H9 (cell line): ENCODE data around the gene MARVELD2. TPM values are rescaled to one million over a fixed set of nuclear protein-coding genes. Genes with fewer than 3 reads are reported as not detected.

Source experiments
- DNase-seq: peaks from one replicate; pipeline ENCODE4 v3.0.0-alpha.2; 2017
- H2AFZ ChIP-seq: one replicate; pipeline ENCODE4 v1.6.1; 2013; ENCODE audit warnings: mild to moderate bottlenecking, low read length, control low read depth, moderate library complexity
- H2AK5ac ChIP-seq: 2 replicates; pipeline ENCODE4 v1.6.1; 2013; ENCODE audit warnings: low read length, control low read depth, mixed read lengths; ENCODE audit not compliant: insufficient read length
- H2BK120ac ChIP-seq: one replicate; pipeline ENCODE4 v1.6.1; 2013; ENCODE audit warnings: low read depth, mild to moderate bottlenecking, low read length, control low read depth, inconsistent platforms; ENCODE audit not compliant: poor library complexity, severe bottlenecking
- H2BK12ac ChIP-seq: 2 replicates; pipeline ENCODE4 v1.6.1; 2013; ENCODE audit warnings: low read length, control low read depth, mixed read lengths, low read depth; ENCODE audit not compliant: insufficient read length
- H2BK15ac ChIP-seq: 2 replicates; pipeline ENCODE4 v1.6.1; 2013; ENCODE audit warnings: low read depth, low read length, control low read depth
- H2BK20ac ChIP-seq: one replicate; pipeline ENCODE4 v1.6.1; 2013; ENCODE audit warnings: low read depth, mild to moderate bottlenecking, low read length, control low read depth, inconsistent platforms; ENCODE audit not compliant: poor library complexity, severe bottlenecking
- H2BK5ac ChIP-seq: 2 replicates; pipeline ENCODE4 v1.6.1; 2013; ENCODE audit warnings: low read length, control low read depth, mixed read lengths; ENCODE audit not compliant: insufficient read length
- H3K14ac ChIP-seq: 2 replicates; pipeline ENCODE4 v1.6.1; 2013; ENCODE audit warnings: low read length, control low read depth; ENCODE audit not compliant: insufficient read depth
- H3K18ac ChIP-seq: 2 replicates; pipeline ENCODE4 v1.6.1; 2013; ENCODE audit warnings: low read depth, mild to moderate bottlenecking, mixed read lengths, low read length, control low read depth; ENCODE audit not compliant: insufficient read length
- H3K23ac ChIP-seq: 2 replicates; pipeline ENCODE4 v1.6.1; 2013; ENCODE audit warnings: low read length, control low read depth, mixed read lengths, low read depth; ENCODE audit not compliant: insufficient read length
- H3K23me2 ChIP-seq: 2 replicates; pipeline ENCODE4 v1.6.1; 2013; ENCODE audit warnings: low read depth, mild to moderate bottlenecking, mixed read lengths, low read length, control low read depth; ENCODE audit not compliant: insufficient read length, poor library complexity, severe bottlenecking
- H3K27ac ChIP-seq: 2 replicates; pipeline ENCODE4 v1.5.1; 2013; ENCODE audit warnings: low read length, control low read depth, mixed read lengths, low read depth; ENCODE audit not compliant: insufficient read length
- H3K27me3 ChIP-seq: 2 replicates; pipeline ENCODE4 v1.6.1; 2013; ENCODE audit warnings: low read length, control low read depth, inconsistent platforms; ENCODE audit not compliant: insufficient read depth
- H3K4ac ChIP-seq: 2 replicates; pipeline ENCODE4 v1.6.1; 2013; ENCODE audit warnings: low read depth, mild to moderate bottlenecking, control low read depth, inconsistent platforms, low read length, moderate library complexity
- H3K4me1 ChIP-seq: 2 replicates; pipeline ENCODE4 v1.6.1; 2013; ENCODE audit warnings: low read length, control low read depth, inconsistent platforms; ENCODE audit not compliant: insufficient read depth
- H3K4me2 ChIP-seq: 2 replicates; pipeline ENCODE4 v1.6.1; 2013; ENCODE audit warnings: low read length, control low read depth, mixed read lengths; ENCODE audit not compliant: insufficient read length, insufficient read depth
- H3K56ac ChIP-seq: 2 replicates; pipeline ENCODE4 v1.6.1; 2013; ENCODE audit warnings: low read depth, mild to moderate bottlenecking, mixed read lengths, low read length, control low read depth; ENCODE audit not compliant: insufficient read length
- H3K79me1 ChIP-seq: 2 replicates; pipeline ENCODE4 v1.6.1; 2013; ENCODE audit warnings: low read depth, mild to moderate bottlenecking, moderate library complexity, low read length, control low read depth, inconsistent platforms; ENCODE audit not compliant: insufficient read depth, poor library complexity, severe bottlenecking
- H3K79me2 ChIP-seq: 2 replicates; pipeline ENCODE4 v1.6.1; 2013; ENCODE audit warnings: low read length, control low read depth, inconsistent platforms; ENCODE audit not compliant: insufficient read depth
- H3K9ac ChIP-seq: 2 replicates; pipeline ENCODE4 v1.6.1; 2013; ENCODE audit warnings: low read length, control low read depth, mixed read lengths; ENCODE audit not compliant: insufficient read length; ENCODE audit errors: extremely low read depth
- H3K9me3 ChIP-seq: one replicate; pipeline ENCODE4 v1.6.1; 2013; ENCODE audit warnings: low read depth, low read length, inconsistent platforms; ENCODE audit not compliant: control insufficient read depth
- H3T11ph ChIP-seq: one replicate; pipeline ENCODE4 v1.6.1; 2013; ENCODE audit warnings: mild to moderate bottlenecking, low read length, control low read depth, inconsistent platforms
- H4K20me1 ChIP-seq: one replicate; pipeline ENCODE4 v1.6.1; 2013; ENCODE audit not compliant: control insufficient read depth, insufficient read length, insufficient read depth
- H4K5ac ChIP-seq: 2 replicates; pipeline ENCODE4 v1.6.1; 2013; ENCODE audit warnings: low read depth, mild to moderate bottlenecking, mixed read lengths, low read length, control low read depth; ENCODE audit not compliant: insufficient read length
- H4K8ac ChIP-seq: replicated peaks from 2 replicates; pipeline ENCODE4 v1.6.1; 2013; ENCODE audit warnings: low read length, control low read depth, mixed read lengths, low read depth; ENCODE audit not compliant: insufficient read length
- H4K91ac ChIP-seq: 2 replicates; pipeline ENCODE4 v1.6.1; 2013; ENCODE audit warnings: low read depth, mild to moderate bottlenecking, moderate library complexity, mixed read lengths, low read length, control low read depth; ENCODE audit not compliant: insufficient read length
- H3K27ac Mint-ChIP-seq, 3 experiments: 2 replicates in 2 of 3; 3 replicates in 1 of 3; pipeline ENCODE4 v1.8.0; 2020 to 2021; ENCODE audit warnings: mixed read lengths in 3 of 3, mild to moderate bottlenecking in 1 of 3, moderate library complexity in 1 of 3
- H3K27me3 Mint-ChIP-seq: 2 replicates; pipeline ENCODE4 v1.8.0; 2021; ENCODE audit warnings: low read depth, mild to moderate bottlenecking, moderate library complexity, mixed read lengths
- H3K36me3 Mint-ChIP-seq, 3 experiments: 2 replicates in 2 of 3; 3 replicates in 1 of 3; pipeline ENCODE4 v1.8.0; 2020 to 2021; ENCODE audit warnings: low read depth in 3 of 3, mixed read lengths in 3 of 3; ENCODE audit not compliant: insufficient read depth in 1 of 3
- H3K4me1 Mint-ChIP-seq, 2 experiments: 2 replicates each; pipeline ENCODE4 v1.8.0; 2020; ENCODE audit warnings: mixed read lengths in 2 of 2
- H3K4me3 Mint-ChIP-seq, 2 experiments: 2 replicates in 1 of 2; 3 replicates in 1 of 2; pipeline ENCODE4 v1.8.0; 2020 to 2021; ENCODE audit warnings: mild to moderate bottlenecking in 2 of 2, mixed read lengths in 2 of 2, moderate library complexity in 1 of 2
- H3K9me3 Mint-ChIP-seq, 2 experiments: 2 replicates in 1 of 2; 3 replicates in 1 of 2; pipeline ENCODE4 v1.8.0; 2020; ENCODE audit warnings: mild to moderate bottlenecking in 2 of 2, mixed read lengths in 2 of 2, moderate library complexity in 1 of 2
- CTCF ChIP-seq: fragments of 200-600 bp; sonication (generic); conservative IDR thresholded peaks from 3 replicates; pipeline ENCODE4 v1.8.0; 2021; ENCODE audit warnings: antibody characterized with exemption, mild to moderate bottlenecking
- WGBS: extraction: QIAGEN DNeasy Blood & Tissue Kit; methylation state at CpG from one replicate; pipeline ENCODE4 v1.1.7; 2013; ENCODE audit warnings: missing lambda C conversion rate, low lambda C conversion rate, mixed read lengths; ENCODE audit not compliant: insufficient read length; ENCODE audit errors: extremely low coverage; 5-methylcytosine and 5-hydroxymethylcytosine counted together
- total RNA-seq: library from RNA; stranded (reverse); gene quantifications from 2 replicates; pipeline ENCODE4 v1.2.1, GENCODE V29; 2021

MARVELD2 gene
- total RNA-seq, 1 experiment from 2014 or later, result 30.3 TPM

GRCh38 chr5:69367697-69368279 is 47.1 kb upstream of the MARVELD2 start:
- no peak overlapping the region for H3K9ac ChIP-seq
- peak overlapping the region; percentile 89 for H3K4me2 ChIP-seq
- Mint-ChIP-seq H3K4me1 (peaks cover 10 to 15% of the 10 kb centered on the region in 2 experiments), H3K4me3 (peak overlapping the region; percentile 97 to 98), H3K27me3 (no peaks in the 10 kb centered on the region), H3K27ac (peak overlapping the region; percentile 26 to 99 (median 99); a peak in 3 of 7 replicates), H3K36me3 (peaks cover 21 to 33% (median 33%) of the 10 kb centered on the region in 3 experiments; a peak in 6 of 7 replicates), H3K9me3 (no peaks in the 10 kb centered on the region)
- H3K79me2 ChIP-seq, result peaks cover 31% of the 10 kb centered on the region; the same call in 1 of the 2 replicates
- no peaks in the 10 kb centered on the region for H3K79me1 ChIP-seq
- no peak overlapping the region for H2BK5ac ChIP-seq
- no peak overlapping the region for H3T11ph ChIP-seq
- H3K27me3 ChIP-seq, result no peaks in the 10 kb centered on the region
- H2AFZ ChIP-seq, result no peak overlapping the region
- no peak for DNase-seq
- H3K27ac ChIP-seq, result no peak overlapping the region
- H2AK5ac ChIP-seq, result no peak overlapping the region
- H3K9me3 ChIP-seq, result no peaks in the 10 kb centered on the region
- H4K8ac ChIP-seq, result no peak overlapping the region
- no peak overlapping the region for H2BK15ac ChIP-seq
- no peak for TF ChIP-seq CTCF
- no peak overlapping the region for H3K18ac ChIP-seq
- H3K23ac ChIP-seq, result no peak overlapping the region
- H3K14ac ChIP-seq, result no peak overlapping the region
- no CpG with 5 or more reads among the region's 11 CpGs for WGBS
- H3K4ac ChIP-seq, result no peak overlapping the region
- H4K20me1 ChIP-seq, result peaks cover 3% of the 10 kb centered on the region
- no peak overlapping the region for H2BK120ac ChIP-seq
- H4K5ac ChIP-seq, result no peak overlapping the region
- no peaks in the 10 kb centered on the region for H3K4me1 ChIP-seq
- H3K56ac ChIP-seq, result no peak overlapping the region
- no peak overlapping the region for H4K91ac ChIP-seq
- no peak overlapping the region for H2BK12ac ChIP-seq
- H3K23me2 ChIP-seq, result peaks cover 2% of the 10 kb centered on the region
- H2BK20ac ChIP-seq, result no peak overlapping the region
